ENCODE data around the gene CCDC178. TPM values are rescaled to one million over a fixed set of nuclear protein-coding genes. Genes with fewer than 3 reads are reported as not detected.

Gene CCDC178
- 1 to 10 TPM in 1 of 2 donors, under 1 TPM in 1; 0.97 to 1.2 TPM for total RNA-seq
- long read RNA-seq, donor 1, result 0 reads
- long read RNA-seq, donor 2, result 0 reads

DNA sequence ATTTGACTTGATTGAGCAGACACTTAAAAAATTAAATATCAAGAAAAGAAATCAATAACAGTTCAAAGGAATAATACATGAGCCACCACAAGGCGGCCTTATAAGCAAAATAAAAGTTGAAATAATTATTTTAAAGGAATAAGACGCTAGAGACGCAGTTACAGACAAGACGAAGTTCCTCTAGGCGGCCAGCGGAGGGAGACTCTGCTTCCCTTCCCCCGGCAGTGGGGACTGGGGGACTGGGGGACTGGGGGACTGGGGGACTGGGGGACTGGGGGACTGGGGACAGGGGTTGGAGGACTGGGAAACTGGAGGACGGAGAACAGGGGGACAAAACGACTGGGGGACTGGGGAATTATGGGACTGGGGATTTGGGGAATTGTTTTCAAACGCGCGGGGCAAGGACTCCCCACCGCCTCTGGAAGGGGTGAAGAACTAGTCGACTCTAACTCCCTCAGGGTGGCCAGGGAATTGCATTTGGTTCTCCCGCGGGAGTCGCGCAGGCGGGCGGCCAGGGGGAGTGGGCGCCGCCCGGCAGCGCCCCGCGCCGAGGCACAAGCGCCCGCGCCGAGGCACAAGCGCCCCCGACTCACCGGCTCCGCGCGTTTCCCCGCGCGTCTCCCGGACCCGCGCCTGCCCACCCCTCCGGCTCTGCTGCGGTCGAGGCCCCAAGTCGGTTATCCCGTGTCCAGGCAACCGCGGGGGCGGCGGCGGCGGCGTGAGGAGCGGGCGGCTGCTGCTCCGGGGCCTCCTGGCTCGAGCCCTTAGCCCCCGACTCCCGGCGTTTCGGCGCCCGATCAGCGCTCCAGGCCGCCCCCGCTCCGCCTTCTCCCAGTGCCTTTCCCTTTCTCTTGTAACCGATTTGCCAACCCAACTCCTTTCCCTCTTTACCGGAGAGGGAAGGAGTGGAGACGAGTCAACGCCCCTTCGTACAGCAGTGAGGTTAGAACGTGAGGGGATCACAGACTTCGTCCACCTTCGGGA is at the start of gene CCDC178:
Gene CCDC178 (minus strand): TSS at position 662 of the 984 bp plus-strand sequence. CDS start 28,633 bp downstream, outside the sequence.
- intact Hi-C loops (cut with DNase I), result no loop called here
- peak; percentile 81 for DNase-seq (ENCODE audit: low spot score)

DNA sequence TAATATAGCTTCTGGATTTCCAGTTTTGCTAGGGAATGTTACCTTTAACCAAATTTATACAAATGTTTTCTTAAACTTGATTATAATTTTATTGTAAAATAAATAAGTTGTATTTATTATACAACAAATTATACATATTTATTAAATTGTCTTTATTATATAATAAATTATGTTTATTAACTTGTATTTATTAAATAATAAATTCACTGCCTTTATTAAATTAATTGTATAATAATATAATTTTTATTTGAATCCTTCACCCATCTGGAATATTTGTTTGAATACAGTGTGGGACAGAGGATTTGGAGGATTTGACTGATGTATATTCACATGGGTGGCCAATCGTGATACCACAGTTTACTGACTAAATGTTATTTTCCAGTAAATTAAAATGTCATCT is 43.4 kb upstream of the CCDC178 start:
- intact Hi-C loops (cut with DNase I), result no loop called here
- DNase-seq (ENCODE audit: low spot score), result no peak

- intact Hi-C loops (cut with DNase I), result no loop called here
- no peak for DNase-seq (ENCODE audit: low spot score)
Observed at GRCh38 chr18:33472509-33472908, 32.0 kb upstream of the CCDC178 start.

DNA sequence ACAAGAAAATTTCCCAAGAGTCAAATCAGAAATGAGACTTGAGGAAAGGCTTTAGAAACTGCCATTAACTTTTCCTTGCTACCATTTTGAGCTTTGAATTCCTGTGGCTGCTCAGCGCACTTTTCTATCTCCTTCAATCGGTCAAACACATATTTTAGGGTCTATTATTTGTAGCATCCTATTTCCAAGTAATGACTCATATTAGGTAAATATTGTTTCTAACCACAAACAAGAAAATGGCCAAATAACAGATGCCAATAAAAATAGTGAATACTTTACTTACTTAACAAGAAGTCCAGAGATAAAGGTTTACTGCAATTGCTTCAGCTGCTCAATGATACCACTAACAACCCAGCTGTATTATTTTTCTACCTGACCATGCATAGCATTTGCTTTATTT is 29.7 kb upstream of the CCDC178 start:
- no peak for DNase-seq (ENCODE audit: low spot score)
- intact Hi-C loops (cut with DNase I), result no loop called here

DNA sequence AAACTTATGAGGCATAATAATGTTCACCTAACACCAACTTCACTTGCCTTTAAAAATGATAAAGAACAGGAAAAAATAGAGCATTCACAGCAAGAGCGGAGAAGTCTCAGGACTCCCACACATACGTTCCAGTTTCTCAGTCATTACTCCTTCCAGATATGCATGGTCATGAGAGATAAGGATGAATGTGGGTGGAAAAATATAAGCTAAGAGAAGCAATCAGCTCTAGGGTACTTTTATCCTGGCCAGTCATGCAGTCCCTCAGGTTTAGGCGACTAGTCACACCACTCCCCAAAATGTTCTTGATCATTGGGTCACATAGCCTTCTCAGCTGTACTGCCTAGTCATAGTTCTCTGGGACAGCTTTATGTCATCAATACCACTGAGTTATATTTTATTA is 29.2 kb upstream of the CCDC178 start:
- no peak for DNase-seq (ENCODE audit: low spot score)
- intact Hi-C loops (cut with DNase I), result no loop called here

DNA sequence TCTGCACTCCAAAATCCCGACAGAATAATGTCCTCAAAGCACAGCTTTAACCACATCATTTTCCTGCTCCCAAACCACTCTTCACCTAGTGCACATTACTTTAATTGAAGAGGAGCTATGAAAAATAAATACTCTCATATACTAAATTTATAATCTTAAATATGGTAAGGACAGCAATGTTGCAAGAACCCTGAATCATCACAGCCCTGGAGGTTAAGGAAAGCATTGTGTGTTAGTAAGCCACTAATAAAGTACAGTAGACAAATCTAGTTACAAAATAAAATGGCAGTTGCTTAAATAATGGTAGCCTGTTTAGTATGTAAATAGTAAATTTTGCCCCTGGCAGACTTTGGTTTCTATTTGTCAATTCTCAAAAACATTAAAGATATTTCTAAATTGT is 27.0 kb upstream of the CCDC178 start:
- intact Hi-C loops (cut with DNase I), result no loop called here
- no peak for DNase-seq (ENCODE audit: low spot score)

DNA sequence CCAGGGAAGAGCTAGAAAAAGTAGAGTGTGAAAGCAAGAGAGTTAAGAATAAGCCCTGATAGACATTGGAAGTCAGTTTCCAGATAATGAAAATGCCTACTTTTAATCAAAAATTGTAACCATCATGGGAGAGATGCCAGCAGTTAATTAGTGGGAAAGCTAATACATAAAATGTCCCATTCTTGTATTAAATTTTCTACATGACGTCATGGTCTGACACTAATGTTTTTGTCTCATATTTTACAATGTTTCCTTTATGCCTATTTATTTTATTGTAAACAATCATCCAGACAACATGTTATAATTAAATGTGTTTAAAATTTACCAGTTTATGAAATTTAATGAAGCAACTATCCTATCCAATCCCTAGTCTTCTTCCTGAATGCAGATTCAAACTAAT is 26.3 kb upstream of the CCDC178 start:
- intact Hi-C loops (cut with DNase I), result no loop called here

GRCh38 chr18:33460681-33461080 is 20.2 kb upstream of the CCDC178 start:
- intact Hi-C loops (cut with DNase I), result no loop called here
- DNase-seq (ENCODE audit: low spot score), result no peak

More for the DNA sequence above, 26.3 kb upstream of the CCDC178 start:
- DNase-seq (ENCODE audit: low spot score), result no peak

- intact Hi-C loops (cut with DNase I), result loop anchor here in 1 of 2 donors (10.0 kb wide), 1 partner anchor 65 kb away; no protein-coding TSS in a partner anchor
- no peak for DNase-seq (ENCODE audit: low spot score)
Observed at GRCh38 chr18:33459612-33460011, 19.1 kb upstream of the CCDC178 start.

DNA sequence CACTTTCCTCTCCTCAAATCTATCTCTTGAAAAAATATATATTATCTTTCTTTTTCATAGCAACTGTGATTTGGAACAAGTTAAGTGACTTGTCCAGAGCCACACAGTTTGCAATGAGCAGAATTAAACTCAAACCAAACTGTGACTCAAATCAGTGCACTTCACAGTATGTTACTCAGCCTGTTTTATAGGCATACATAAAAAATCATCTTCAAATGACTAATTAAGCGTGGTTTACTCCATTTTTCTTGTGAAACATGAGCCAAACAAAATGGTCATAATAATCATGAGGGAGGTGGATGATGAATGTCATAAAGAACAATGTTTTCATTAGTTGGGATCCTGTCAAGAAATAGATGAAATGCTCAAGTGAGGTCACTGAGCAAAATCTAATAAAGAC is 6.1 kb upstream of the CCDC178 start:
- DNase-seq (ENCODE audit: low spot score), result no peak
- intact Hi-C loops (cut with DNase I), result no loop called here

DNA sequence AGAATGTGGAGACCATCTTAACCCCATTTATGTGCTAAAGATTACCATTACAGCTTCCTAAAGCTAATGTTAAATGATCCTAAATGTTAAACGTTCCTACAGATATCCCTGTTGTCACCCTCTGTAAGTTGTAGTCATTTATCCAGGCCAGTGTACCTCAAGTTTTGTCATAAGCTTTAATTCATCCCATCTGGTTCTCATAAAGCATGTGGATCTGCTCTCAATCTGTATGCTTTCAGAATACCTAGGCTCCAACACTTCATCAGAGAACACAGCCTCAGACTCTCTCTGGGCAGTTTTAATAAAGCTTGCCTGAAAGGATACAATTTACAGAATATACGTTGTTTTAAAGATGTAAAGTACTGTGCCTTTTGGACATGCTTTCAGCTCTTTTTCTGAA is 4.2 kb upstream of the CCDC178 start:
- intact Hi-C loops (cut with DNase I), result no loop called here

GRCh38 chr18:33432857-33433256 is 7.7 kb downstream of the CCDC178 start:
- intact Hi-C loops (cut with DNase I), result no loop called here
- DNase-seq (ENCODE audit: low spot score), result no peak

More for the DNA sequence above, 4.2 kb upstream of the CCDC178 start:
- no peak for DNase-seq (ENCODE audit: low spot score)

DNA sequence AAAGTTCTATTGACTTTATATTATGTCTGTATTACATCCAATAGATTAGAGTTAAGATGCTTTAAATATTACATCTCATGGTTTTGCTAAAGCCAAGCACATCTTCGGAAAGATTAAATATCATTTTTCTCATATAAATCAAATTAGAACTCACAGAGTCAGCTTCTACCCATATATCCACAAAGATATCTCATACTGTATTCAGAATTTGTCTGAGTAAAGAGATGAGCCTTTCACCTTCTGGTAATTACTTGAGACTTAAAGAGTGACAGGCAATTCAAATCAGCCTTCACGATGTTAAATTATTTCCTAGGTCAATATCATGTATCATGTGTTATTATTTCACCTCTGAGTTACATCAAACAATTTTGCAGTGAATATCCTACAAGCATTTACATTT is 13.0 kb downstream of the CCDC178 start:
- no peak for DNase-seq (ENCODE audit: low spot score)
- intact Hi-C loops (cut with DNase I), result no loop called here

DNA sequence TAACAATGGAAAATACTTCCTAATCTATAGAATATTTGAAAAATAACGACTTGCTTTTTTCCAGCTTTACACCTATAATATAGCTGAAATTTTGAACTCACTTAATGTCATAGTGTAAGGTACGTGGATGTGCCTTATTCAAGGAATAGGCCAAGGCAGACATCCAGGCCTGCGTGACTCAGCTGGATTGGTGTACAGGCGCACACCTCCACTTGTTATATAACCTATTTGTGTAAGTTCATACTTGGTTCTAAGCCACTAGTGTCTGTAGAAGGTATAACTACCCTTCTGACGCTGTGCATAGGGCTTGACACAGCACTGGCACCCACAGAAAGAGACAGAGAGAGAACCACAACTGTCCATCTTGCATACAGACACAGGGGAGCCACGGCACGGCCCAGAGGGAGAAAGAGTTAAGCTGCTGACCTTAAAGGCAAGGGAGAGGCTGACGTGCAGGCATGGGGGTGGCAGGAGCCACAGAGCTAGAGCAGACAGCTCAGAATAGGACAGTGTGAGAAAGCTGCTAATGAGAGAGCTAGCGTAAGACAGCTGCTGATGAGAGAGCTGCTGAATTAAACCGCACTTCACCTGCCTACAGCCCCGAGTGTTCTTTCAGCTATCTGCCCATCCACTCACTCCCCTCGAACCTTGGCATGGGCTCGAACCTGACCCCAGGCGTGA is 16.1 kb downstream of the CCDC178 start:
- intact Hi-C loops (cut with DNase I), result no loop called here
- peak; percentile 43 for DNase-seq (ENCODE audit: low spot score)

DNA sequence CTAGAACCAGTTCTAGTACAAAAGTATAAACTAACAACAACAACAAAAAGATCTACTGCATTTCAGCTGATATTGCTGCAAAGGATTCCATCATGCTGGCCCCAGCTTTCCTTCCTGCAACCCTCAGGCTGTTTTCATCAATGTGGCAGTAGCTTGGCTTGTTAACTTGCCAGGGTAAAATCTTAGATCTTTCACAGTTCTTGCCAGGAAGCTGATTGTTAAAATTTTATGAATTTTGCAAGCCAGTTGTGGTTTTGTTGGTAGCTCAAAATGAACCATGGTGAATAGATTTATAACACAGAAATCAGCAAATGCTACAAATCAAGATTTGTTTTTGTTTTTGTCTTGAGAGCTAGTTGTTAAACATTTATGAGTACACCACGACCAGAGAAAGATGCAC is 19.3 kb downstream of the CCDC178 start:
- DNase-seq (ENCODE audit: low spot score), result no peak
- intact Hi-C loops (cut with DNase I), result no loop called here

DNA sequence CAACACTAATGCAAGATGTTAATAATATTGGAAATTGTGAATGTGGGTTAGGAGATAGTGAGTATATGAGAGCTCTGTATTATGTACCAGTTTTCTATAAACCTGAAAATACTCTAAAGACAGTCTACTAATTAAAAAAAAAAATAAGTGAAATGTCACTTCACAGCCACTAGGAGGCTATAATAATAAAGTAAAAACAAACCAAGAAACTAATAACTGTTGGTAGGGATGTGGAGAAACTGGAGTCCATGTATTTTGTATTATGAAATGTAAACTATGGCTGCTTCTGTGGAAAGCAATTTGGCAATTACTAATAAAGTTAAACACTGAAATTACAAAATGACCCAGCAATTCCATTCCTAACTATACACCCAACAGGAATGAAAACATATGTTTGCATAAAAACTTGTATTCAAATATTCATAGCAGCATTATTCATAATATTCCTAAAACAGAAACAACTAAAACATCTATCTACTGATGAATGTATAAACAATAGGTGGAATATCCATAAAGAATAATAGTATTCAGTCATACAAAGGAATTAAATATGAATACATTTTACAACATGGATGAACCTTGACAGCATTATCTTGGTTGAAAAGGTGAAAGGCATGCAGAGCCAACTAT is 36.2 kb downstream of the CCDC178 start:
- DNase-seq (ENCODE audit: low spot score), result no peak

DNA sequence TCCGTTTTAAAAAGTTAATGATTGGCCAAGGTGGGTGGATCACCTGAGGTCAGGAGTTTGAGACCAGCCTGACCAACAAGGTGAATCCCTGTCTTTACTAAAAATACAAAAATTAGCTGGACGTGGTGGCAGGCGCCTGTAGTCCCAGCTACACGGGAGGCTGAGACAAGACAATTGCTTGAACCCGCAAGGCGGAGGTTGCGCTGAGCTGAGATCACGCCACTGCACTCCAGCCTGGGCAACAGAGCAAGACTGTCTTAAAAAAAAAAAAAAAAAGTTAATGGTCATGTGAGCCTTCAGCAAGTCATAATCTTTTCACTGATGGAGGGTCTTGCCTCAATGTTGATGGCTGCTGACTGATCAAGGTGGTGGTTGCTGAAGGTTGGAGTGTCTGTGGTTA is 41.6 kb downstream of the CCDC178 start:
- intact Hi-C loops (cut with DNase I), result loop anchor here in 1 of 2 donors (10.0 kb wide), 1 partner anchor 56 kb away; no protein-coding TSS in a partner anchor
- DNase-seq (ENCODE audit: low spot score), result peak; percentile 51

More for the DNA sequence above, 36.2 kb downstream of the CCDC178 start:
- intact Hi-C loops (cut with DNase I), result no loop called here

GRCh38 chr18:33375829-33376228 is 64.7 kb downstream of the CCDC178 start:
- intact Hi-C loops (cut with DNase I), result no loop called here
- DNase-seq (ENCODE audit: low spot score), result no peak

DNA sequence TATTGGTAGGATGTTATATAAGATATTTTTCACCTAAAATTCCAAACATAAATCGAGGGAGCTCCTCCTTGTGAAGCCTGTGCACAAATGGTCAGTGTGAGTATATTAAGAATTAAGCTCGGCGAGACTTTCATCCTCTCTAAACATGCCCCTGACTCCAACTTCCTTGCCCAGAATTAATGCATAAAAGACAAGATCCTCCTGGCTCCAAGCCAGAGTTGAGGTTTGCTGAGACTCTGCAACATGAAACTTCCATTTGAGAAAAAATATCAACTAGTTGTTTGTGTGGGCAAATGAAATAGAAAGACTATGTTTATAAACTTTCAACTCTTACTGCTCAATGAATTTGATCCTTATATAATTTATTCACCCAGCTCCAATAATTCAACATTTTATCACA is 68.1 kb downstream of the CCDC178 start:
- DNase-seq (ENCODE audit: low spot score), result no peak
- intact Hi-C loops (cut with DNase I), result no loop called here
